Upper lobe of left lung (tissue), 6 donors: ENCODE data around the gene LAIR2. TPM values are rescaled to one million over a fixed set of nuclear protein-coding genes. Genes with fewer than 3 reads are reported as not detected.

Experiments used
- ATAC-seq, 2 donors: fragments of 200-7000 bp; cut with Tn5 transposase; one replicate each; pipeline ENCODE4 v1.9.1; 2022; ENCODE audit warnings: mild to moderate bottlenecking in 2 of 2, moderate library complexity in 2 of 2; ENCODE audit not compliant: low FRiP score in 2 of 2
- DNase-seq, 2 donors: peaks; one replicate each; pipeline ENCODE4 v3.0.0-alpha.2; 2019 to 2020
- H3K27ac ChIP-seq, 4 donors: fragments of 200-600 bp; sonication (generic); one replicate each; pipeline ENCODE4 v1.5.1; 2016 to 2019
- H3K27me3 ChIP-seq, 4 donors: fragments of 200-600 bp; sonication (generic); one replicate each; pipeline ENCODE4 v1.5.1; 2017 to 2019
- H3K36me3 ChIP-seq, 4 donors: fragments of 200-600 bp; sonication (generic); one replicate each; pipeline ENCODE4 v1.5.1; 2016 to 2019
- H3K4me1 ChIP-seq, 4 donors: fragments of 200-600 bp; sonication (generic); one replicate each; pipeline ENCODE4 v1.5.1; 2018 to 2019
- H3K4me3 ChIP-seq, 4 donors: fragments of 200-600 bp; sonication (generic); one replicate each; pipeline ENCODE4 v1.5.1; 2017 to 2019; ENCODE audit warnings: mild to moderate bottlenecking in 2 of 4, moderate library complexity in 1 of 4
- H3K9me3 ChIP-seq, 4 donors: fragments of 200-600 bp; sonication (generic); one replicate each; pipeline ENCODE4 v1.5.1; 2018 to 2019
- EP300 ChIP-seq, 4 donors: sonication (generic); formaldehyde crosslinking; IDR thresholded peaks; one replicate each; pipeline ENCODE4 v1.5.1; 2017; ENCODE audit warnings: antibody characterized with exemption in 4 of 4, control low read depth in 2 of 4
- POLR2A ChIP-seq, 4 donors: fragments of 450-650 bp; IDR thresholded peaks; one replicate each; pipeline ENCODE4 v1.5.1; 2016 to 2017; ENCODE audit warnings: antibody characterized with exemption in 4 of 4, mild to moderate bottlenecking in 2 of 4
- POLR2AphosphoS5 ChIP-seq, 2 donors: sonication (generic); formaldehyde crosslinking; IDR thresholded peaks; one replicate each; pipeline ENCODE4 v1.5.1; 2017; ENCODE audit warnings: antibody characterized with exemption in 2 of 2
- WGBS, 2 donors: methylation state at CpG; one replicate each; pipeline ENCODE4 v1.1.5; 2017 to 2018; 5-methylcytosine and 5-hydroxymethylcytosine counted together
- total RNA-seq, 6 donors: library from RNA; depleted of rRNA in 4 of 6; stranded (reverse); fragments of >200 nt in 4 of 6; gene quantifications; one replicate each; pipeline versions ENCODE4 v1.1.0 to v1.2.1, GENCODE V29; 2016 to 2021
- TF ChIP-seq, protein P1 (sequence below), 6 experiments: fragments of 450-650 bp in 4 of 6; fragments of 200-600 bp in 2 of 6; sonication (generic) in 2 of 6; IDR thresholded peaks; one replicate each; pipeline ENCODE4 v1.5.1; 2016 to 2019; ENCODE audit warnings: antibody characterized with exemption in 6 of 6
- donor health status: DM: no; HTN: no; CAD: no; lungs with moderate emphysema.
- donor health status: DM: no; HTN: yes; CAD: no; lungs with severe emphysema.

Gene LAIR2
- total RNA-seq, 6 donors from 2014 or later, result not detected

DNA sequence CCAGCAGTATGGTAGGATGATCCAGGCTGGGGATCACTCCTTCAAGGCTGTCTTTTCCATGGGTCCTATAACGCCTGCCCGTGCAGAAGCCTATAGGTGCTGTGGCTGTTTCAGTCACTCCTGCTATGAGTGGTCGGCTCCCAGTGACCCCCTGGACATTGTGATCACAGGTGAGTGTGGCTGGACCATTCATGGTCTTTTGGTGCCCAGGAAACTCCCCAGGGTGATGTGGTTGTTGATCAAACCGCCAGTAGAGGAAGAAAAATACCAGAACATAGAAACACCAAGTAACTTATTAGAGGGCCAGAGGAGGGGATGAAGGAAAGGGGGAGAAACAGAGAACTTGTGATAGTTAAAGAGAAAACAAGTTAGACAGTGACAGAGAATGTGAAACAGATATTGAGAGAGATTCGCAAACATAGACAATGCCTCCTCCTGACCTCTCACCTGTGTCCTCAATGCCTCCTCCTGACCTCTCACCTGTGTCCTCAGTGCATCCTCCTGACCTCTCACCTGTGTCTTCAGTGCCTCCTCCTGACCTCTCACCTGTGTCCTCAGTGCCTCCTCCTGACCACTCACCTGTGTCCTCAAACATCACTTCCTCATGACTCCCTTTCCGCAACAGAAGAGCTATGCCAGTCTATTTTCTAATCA, 19.4 kb downstream of the LAIR2 start:
- Histone ChIP-seq H3K4me1 (no peaks in the 10 kb centered on the region), H3K4me3 (no peak overlapping the region), H3K9me3 (no peaks in the 10 kb centered on the region), H3K27me3 (no peaks in the 10 kb centered on the region), H3K36me3 (no peaks in the 10 kb centered on the region), H3K27ac (no peak overlapping the region)
- DNase-seq (no peak), ATAC-seq (no peak)
- no peak for TF ChIP-seq EP300 (IDR thresholded peaks at IDR 0.05)
- TF ChIP-seq POLR2AphosphoS5 (IDR thresholded peaks at IDR 0.05), result no peak
- TF ChIP-seq, protein P1, sequence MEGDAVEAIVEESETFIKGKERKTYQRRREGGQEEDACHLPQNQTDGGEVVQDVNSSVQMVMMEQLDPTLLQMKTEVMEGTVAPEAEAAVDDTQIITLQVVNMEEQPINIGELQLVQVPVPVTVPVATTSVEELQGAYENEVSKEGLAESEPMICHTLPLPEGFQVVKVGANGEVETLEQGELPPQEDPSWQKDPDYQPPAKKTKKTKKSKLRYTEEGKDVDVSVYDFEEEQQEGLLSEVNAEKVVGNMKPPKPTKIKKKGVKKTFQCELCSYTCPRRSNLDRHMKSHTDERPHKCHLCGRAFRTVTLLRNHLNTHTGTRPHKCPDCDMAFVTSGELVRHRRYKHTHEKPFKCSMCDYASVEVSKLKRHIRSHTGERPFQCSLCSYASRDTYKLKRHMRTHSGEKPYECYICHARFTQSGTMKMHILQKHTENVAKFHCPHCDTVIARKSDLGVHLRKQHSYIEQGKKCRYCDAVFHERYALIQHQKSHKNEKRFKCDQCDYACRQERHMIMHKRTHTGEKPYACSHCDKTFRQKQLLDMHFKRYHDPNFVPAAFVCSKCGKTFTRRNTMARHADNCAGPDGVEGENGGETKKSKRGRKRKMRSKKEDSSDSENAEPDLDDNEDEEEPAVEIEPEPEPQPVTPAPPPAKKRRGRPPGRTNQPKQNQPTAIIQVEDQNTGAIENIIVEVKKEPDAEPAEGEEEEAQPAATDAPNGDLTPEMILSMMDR (IDR thresholded peaks at IDR 0.05), result no peak
- TF ChIP-seq POLR2A (IDR thresholded peaks at IDR 0.05), result no peak
- WGBS, 2 donors, result 72 to 76% methylated on average over 3 to 6 of the region's 6 CpGs

DNA sequence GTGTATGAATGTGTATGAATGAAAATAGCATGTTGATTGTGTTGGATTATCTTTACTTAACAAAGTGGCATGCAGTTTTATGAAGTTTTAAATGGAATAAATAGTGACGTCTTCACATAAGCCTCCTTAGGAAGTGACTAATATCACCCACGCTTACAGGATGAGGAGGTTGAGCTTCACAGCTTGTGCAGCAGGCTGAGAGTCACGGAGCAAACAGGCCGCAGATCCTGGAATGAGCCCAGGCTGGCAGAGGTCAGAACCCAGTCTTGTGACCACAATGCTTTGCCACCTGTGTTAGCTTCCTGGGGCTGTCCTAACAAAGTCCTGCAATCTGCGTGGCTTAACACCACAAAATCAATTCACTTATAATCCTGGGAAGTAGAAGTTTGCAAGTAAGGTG, 20.8 kb downstream of the LAIR2 start:
- H3K4me1 ChIP-seq, result no peaks in the 10 kb centered on the region
- H3K4me3 ChIP-seq, result no peak overlapping the region
- no peaks in the 10 kb centered on the region for H3K27me3 ChIP-seq
- 36 to 38% methylated on average over 5 of the region's 5 CpGs for WGBS, 2 donors
- H3K27ac ChIP-seq, result no peak overlapping the region
- ATAC-seq (no peak), DNase-seq (no peak)
- H3K9me3 ChIP-seq, result no peaks in the 10 kb centered on the region
- TF ChIP-seq, protein P1 (IDR thresholded peaks at IDR 0.05), result no peak
- TF ChIP-seq POLR2A (IDR thresholded peaks at IDR 0.05) (no peak), EP300 (IDR thresholded peaks at IDR 0.05) (no peak), POLR2AphosphoS5 (IDR thresholded peaks at IDR 0.05) (no peak)
- H3K36me3 ChIP-seq, result no peaks in the 10 kb centered on the region

DNA sequence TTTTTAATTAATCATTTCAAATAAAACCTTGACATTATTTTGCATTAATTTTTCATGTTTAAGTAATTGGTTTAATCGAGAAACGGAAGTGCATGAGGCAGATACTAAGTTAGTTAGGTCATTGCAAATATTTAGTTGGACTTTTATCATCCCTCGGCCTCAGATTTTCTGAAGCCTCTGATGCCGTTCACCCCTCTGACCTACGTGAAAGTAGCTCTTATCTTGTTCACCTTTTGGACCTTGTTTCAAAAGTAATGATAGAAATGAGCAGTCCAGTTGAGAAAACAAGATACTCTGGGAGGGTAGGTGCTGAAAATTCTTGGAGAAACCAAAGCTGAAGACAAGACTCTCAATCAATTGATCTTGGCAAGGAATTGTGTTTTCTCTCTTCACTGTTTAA, 23.0 kb downstream of the LAIR2 start:
- DNase-seq, result no peak
- no peak for ATAC-seq
- 67 to 78% methylated on average over 5 of the region's 5 CpGs for WGBS, 2 donors
- H3K9me3 ChIP-seq, result no peaks in the 10 kb centered on the region
- TF ChIP-seq, protein P1 (IDR thresholded peaks at IDR 0.05), result no peak
- TF ChIP-seq POLR2A (IDR thresholded peaks at IDR 0.05), result no peak
- TF ChIP-seq EP300 (IDR thresholded peaks at IDR 0.05), result no peak
- TF ChIP-seq POLR2AphosphoS5 (IDR thresholded peaks at IDR 0.05), result no peak
- H3K27me3 ChIP-seq, result no peaks in the 10 kb centered on the region
- no peaks in the 10 kb centered on the region for H3K4me1 ChIP-seq
- no peak overlapping the region for H3K27ac ChIP-seq
- H3K36me3 ChIP-seq, result no peaks in the 10 kb centered on the region
- H3K4me3 ChIP-seq, result no peak overlapping the region

DNA sequence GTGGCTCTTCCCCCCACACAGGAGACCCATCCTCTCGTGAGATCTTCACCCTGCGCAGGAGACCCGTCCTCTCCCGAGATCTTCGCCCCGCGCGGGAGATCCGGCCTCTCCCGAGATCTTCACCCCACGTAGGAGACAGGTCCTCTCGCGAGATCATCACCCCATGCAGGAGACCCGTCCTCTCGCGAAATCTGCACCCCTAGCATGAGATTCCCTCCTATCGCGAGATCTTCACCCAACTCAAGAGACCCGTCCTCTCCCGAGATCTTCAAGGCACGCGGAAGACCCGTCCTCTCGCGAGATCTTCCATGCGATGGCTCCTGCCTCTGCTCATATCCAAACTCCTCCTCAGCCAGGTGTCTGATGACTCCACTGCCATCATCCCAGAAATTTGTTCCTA, 24.3 kb downstream of the LAIR2 start:
- no peak overlapping the region for H3K27ac ChIP-seq
- H3K4me1 ChIP-seq, result no peaks in the 10 kb centered on the region
- TF ChIP-seq, protein P1 (IDR thresholded peaks at IDR 0.05), result no peak
- no peak for TF ChIP-seq POLR2AphosphoS5 (IDR thresholded peaks at IDR 0.05)
- TF ChIP-seq EP300 (IDR thresholded peaks at IDR 0.05), result no peak
- TF ChIP-seq POLR2A (IDR thresholded peaks at IDR 0.05), result no peak
- H3K36me3 ChIP-seq, result no peaks in the 10 kb centered on the region
- ATAC-seq, result no peak
- no peak for DNase-seq
- WGBS, 2 donors, result 85 to 95% methylated on average over 26 of the region's 26 CpGs
- H3K27me3 ChIP-seq, result no peaks in the 10 kb centered on the region
- no peaks in the 10 kb centered on the region for H3K9me3 ChIP-seq
- H3K4me3 ChIP-seq, result no peak overlapping the region

DNA sequence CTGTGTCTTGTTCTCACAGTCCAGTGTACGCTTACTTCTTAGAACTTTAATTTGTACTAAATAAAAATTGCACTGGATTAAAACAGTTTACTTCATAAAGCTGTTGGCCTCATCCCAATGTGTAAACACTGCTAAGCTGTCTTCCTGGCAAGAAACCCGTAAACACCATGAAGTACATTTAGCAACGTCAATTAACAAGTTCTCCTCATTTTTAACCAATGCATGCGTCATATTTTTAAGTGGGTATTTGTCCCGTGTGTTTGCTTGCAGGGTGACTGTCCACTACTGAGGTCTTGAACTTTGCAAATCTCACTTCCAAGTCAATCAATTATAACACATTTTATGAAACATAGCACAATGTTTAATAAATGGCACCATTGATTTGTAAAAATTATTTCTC, 28.2 kb downstream of the LAIR2 start:
- DNase-seq (no peak), ATAC-seq (no peak)
- Histone ChIP-seq H3K4me1 (no peaks in the 10 kb centered on the region), H3K27me3 (no peaks in the 10 kb centered on the region), H3K9me3 (no peaks in the 10 kb centered on the region), H3K27ac (no peak overlapping the region), H3K36me3 (no peaks in the 10 kb centered on the region), H3K4me3 (no peak overlapping the region)
- TF ChIP-seq POLR2AphosphoS5 (IDR thresholded peaks at IDR 0.05) (no peak), POLR2A (IDR thresholded peaks at IDR 0.05) (no peak), EP300 (IDR thresholded peaks at IDR 0.05) (no peak)
- TF ChIP-seq, protein P1 (IDR thresholded peaks at IDR 0.05), result no peak
- WGBS, 2 donors, result 47 to 59% methylated on average over 5 of the region's 5 CpGs
